Keratinocyte (primary cell): ENCODE results near the gene DNAJC12. TPM values are rescaled to one million over a fixed set of nuclear protein-coding genes. Genes with fewer than 3 reads are reported as not detected.

Experiments used
- DNase-seq: peaks from one replicate; pipeline ENCODE4 v3.0.0-alpha.2; 2011; ENCODE audit warnings: low read depth, missing footprints, low spot score
- FAIRE-seq: peaks from 2 replicates; lab custom pipeline; 2011; peaks lifted over from hg19 to GRCh38; lab: Jason Lieb, UNC
- H2AFZ ChIP-seq: 2 replicates; pipeline ENCODE4 v1.6.0; 2012; ENCODE audit warnings: low read length, control low read depth, inconsistent platforms; ENCODE audit not compliant: control insufficient read depth
- H3K27ac ChIP-seq: 2 replicates; pipeline ENCODE4 v1.5.1; 2011; ENCODE audit warnings: low read length; ENCODE audit not compliant: control insufficient read depth, insufficient read depth
- H3K27me3 ChIP-seq: 3 replicates; pipeline ENCODE4 v1.6.0; 2011; ENCODE audit warnings: low read length; ENCODE audit not compliant: control insufficient read depth, insufficient read depth; ENCODE audit errors: extremely low read depth
- H3K36me3 ChIP-seq, 2 experiments: 2 replicates in 1 of 2; 3 replicates in 1 of 2; pipeline ENCODE4 v1.5.1; 2011; ENCODE audit warnings: low read length in 2 of 2, mild to moderate bottlenecking in 1 of 2; ENCODE audit not compliant: control insufficient read depth in 2 of 2, insufficient read depth in 2 of 2; ENCODE audit errors: extremely low read depth in 1 of 2
- H3K4me1 ChIP-seq: 3 replicates; pipeline ENCODE4 v1.5.1; 2011; ENCODE audit warnings: low read length; ENCODE audit not compliant: control insufficient read depth, insufficient read depth; ENCODE audit errors: extremely low read depth
- H3K4me2 ChIP-seq: 3 replicates; pipeline ENCODE4 v1.6.0; 2011; ENCODE audit warnings: low read depth, low read length; ENCODE audit not compliant: control insufficient read depth, insufficient read depth; ENCODE audit errors: extremely low read depth
- H3K4me3 ChIP-seq, 3 experiments: fragments of 200-600 bp in 1 of 3; sonication (generic) in 1 of 3; 2 replicates in 2 of 3; 3 replicates in 1 of 3; pipeline ENCODE4 v1.5.1; 2011 to 2016; ENCODE audit warnings: low read length in 3 of 3, mild to moderate bottlenecking in 3 of 3, control low read depth in 2 of 3, inconsistent platforms in 1 of 3, low read depth in 1 of 3, mixed read lengths in 1 of 3, mixed run types in 1 of 3, moderate library complexity in 1 of 3; ENCODE audit not compliant: control insufficient read depth in 2 of 3, insufficient read depth in 2 of 3; ENCODE audit errors: extremely low read depth in 1 of 3
- H3K79me2 ChIP-seq: 2 replicates; pipeline ENCODE4 v1.6.0; 2012; ENCODE audit warnings: low read length; ENCODE audit not compliant: control insufficient read depth, insufficient read depth
- H3K9ac ChIP-seq: 3 replicates; pipeline ENCODE4 v1.6.0; 2011; ENCODE audit warnings: low read length; ENCODE audit not compliant: control insufficient read depth, insufficient read depth; ENCODE audit errors: extremely low read depth
- H3K9me1 ChIP-seq: 3 replicates; pipeline ENCODE4 v1.6.0; 2011; ENCODE audit warnings: low read length; ENCODE audit not compliant: control insufficient read depth, insufficient read depth; ENCODE audit errors: extremely low read depth
- H3K9me3 ChIP-seq: 2 replicates; pipeline ENCODE4 v1.5.1; 2012; ENCODE audit warnings: low read depth, low read length; ENCODE audit not compliant: control insufficient read depth
- H4K20me1 ChIP-seq: 3 replicates; pipeline ENCODE4 v1.6.0; 2011; ENCODE audit warnings: low read length; ENCODE audit not compliant: control insufficient read depth, insufficient read depth; ENCODE audit errors: extremely low read depth
- CTCF ChIP-seq, 3 experiments: IDR thresholded peaks in 1 of 3; conservative IDR thresholded peaks in 1 of 3; optimal IDR thresholded peaks in 1 of 3; 2 replicates in 2 of 3; 3 replicates in 1 of 3; pipeline versions ENCODE3 to v1.5.1; 2011; ENCODE audit warnings: low read length in 3 of 3, mild to moderate bottlenecking in 3 of 3, moderate library complexity in 2 of 3, control low read depth in 1 of 3, inconsistent platforms in 1 of 3; ENCODE audit not compliant: insufficient read depth in 2 of 3; ENCODE audit errors: extremely low read depth in 1 of 3
- EZH2 ChIP-seq: IDR thresholded peaks from one replicate; pipeline ENCODE4 v1.6.1; 2012; ENCODE audit warnings: inconsistent platforms, mild to moderate bottlenecking, low read length, moderate library complexity
- dilution Hi-C: fragments of 300-500 bp; cut with MboI; formaldehyde crosslinking; loops from one replicate; pipeline ENCODE4 v1.7.0; 2020; ENCODE audit warnings: low sequenced_read_pairs; ENCODE audit not compliant: extremely low pct_ligation_motif_present
- polyA plus RNA-seq, 5 experiments: library from polyadenylated mRNA; depleted of rRNA in 3 of 5; stranded (reverse) in 3 of 5; stranded (forward) in 1 of 5; unstranded in 1 of 5; fragments of >200 nt; gene quantifications; 1 replicate in 1 of 5; 2 replicates in 3 of 5; 3 replicates in 1 of 5; pipeline versions ENCODE4 v1.2.1 to v1.2.3, GENCODE V29; 2011 to 2012; ENCODE audit warnings: missing spikeins in 2 of 5, low read depth in 1 of 5, low replicate concordance in 1 of 5

DNAJC12 gene
- polyA plus RNA-seq, 1 donor (not counting 4 experiments of a cell fraction or from before 2014, with no cell fraction given) = 0.31 TPM

GRCh38 chr10:67868132-67868531, 30.1 kb upstream of the DNAJC12 start:
- H3K36me3 ChIP-seq = no peaks in the 10 kb centered on the region
- dilution Hi-C loops = no loop called here
- no peaks in the 10 kb centered on the region for H3K9me3 ChIP-seq
- H3K9ac ChIP-seq = no peak overlapping the region
- H2AFZ ChIP-seq = no peak overlapping the region
- no peaks in the 10 kb centered on the region for H3K27me3 ChIP-seq
- no peak for TF ChIP-seq CTCF (optimal IDR thresholded peaks at IDR 0.05 in 1 of 3, IDR thresholded peaks at IDR 0.05 in 1 of 3, conservative IDR thresholded peaks at IDR 0.05 in 1 of 3; ENCODE audit: extremely low read depth in 1 of 3, insufficient read depth in 2 of 3, low read length in 3 of 3)
- no peak for TF ChIP-seq EZH2
- DNase-seq (no peak), FAIRE-seq (no peak)
- no peak overlapping the region for H3K4me3 ChIP-seq
- H3K4me2 ChIP-seq = no peak overlapping the region
- no peaks in the 10 kb centered on the region for H3K9me1 ChIP-seq
- H3K27ac ChIP-seq = no peak overlapping the region
- H4K20me1 ChIP-seq = no peaks in the 10 kb centered on the region
- no peaks in the 10 kb centered on the region for H3K79me2 ChIP-seq
- no peaks in the 10 kb centered on the region for H3K4me1 ChIP-seq

GRCh38 chr10:67864607-67865371, 26.8 kb upstream of the DNAJC12 start:
- no peak overlapping the region for H3K27ac ChIP-seq
- DNase-seq (no peak), FAIRE-seq (no peak)
- dilution Hi-C loops = no loop called here
- H3K9me3 ChIP-seq = no peaks in the 10 kb centered on the region
- H3K9ac ChIP-seq = no peak overlapping the region
- H2AFZ ChIP-seq = no peak overlapping the region
- no peak for TF ChIP-seq CTCF (optimal IDR thresholded peaks at IDR 0.05 in 1 of 3, IDR thresholded peaks at IDR 0.05 in 1 of 3, conservative IDR thresholded peaks at IDR 0.05 in 1 of 3; ENCODE audit: extremely low read depth in 1 of 3, insufficient read depth in 2 of 3, low read length in 3 of 3)
- no peak for TF ChIP-seq EZH2
- H3K9me1 ChIP-seq = no peaks in the 10 kb centered on the region
- H3K36me3 ChIP-seq = no peaks in the 10 kb centered on the region
- H3K4me2 ChIP-seq = no peak overlapping the region
- no peaks in the 10 kb centered on the region for H3K4me1 ChIP-seq
- H3K4me3 ChIP-seq = no peak overlapping the region
- no peaks in the 10 kb centered on the region for H3K79me2 ChIP-seq
- no peaks in the 10 kb centered on the region for H3K27me3 ChIP-seq
- H4K20me1 ChIP-seq = no peaks in the 10 kb centered on the region
